Lower leg skin (tissue), 4 donors: ENCODE data around the gene SAMD8. TPM values are rescaled to one million over a fixed set of nuclear protein-coding genes. Genes with fewer than 3 reads are reported as not detected.
A peak's percentile ranks its signal among the peaks of the same experiment; 100 is the strongest.
"Not testable (repeated sequence)": the region's sequence is repeated elsewhere in the genome, so short reads cannot be mapped to it uniquely, and the experiment has no call there.

ENCODE experiments used
- DNase-seq, 2 donors: peaks; one replicate each; pipeline ENCODE4 v3.0.0-alpha.2; 2019; ENCODE audit warnings: low spot score in 2 of 2
- H3K4me3 ChIP-seq: fragments of 200-600 bp; sonication (generic); 2 replicates; pipeline ENCODE4 v1.5.1; 2017; ENCODE audit warnings: mild to moderate bottlenecking, low read depth; ENCODE audit not compliant: poor library complexity, severe bottlenecking
- POLR2A ChIP-seq, 2 donors: fragments of 450-650 bp; IDR thresholded peaks; one replicate each; pipeline ENCODE4 v1.6.1; 2016 to 2017; ENCODE audit warnings: antibody characterized with exemption in 2 of 2, mild to moderate bottlenecking in 1 of 2, moderate library complexity in 1 of 2
- WGBS, 2 donors: methylation state at CpG; one replicate each; pipeline ENCODE4 v1.1.5; 2018; 5-methylcytosine and 5-hydroxymethylcytosine counted together
- intact Hi-C: fragments of 100-400 bp; cut with DNase I; formaldehyde crosslinking; loops from one replicate; pipeline ENCODE4 v1.15.0; 2023; ENCODE audit warnings: low total_unique reads
- total RNA-seq, 4 donors: library from RNA; depleted of rRNA; stranded (reverse); fragments of >200 nt; gene quantifications; one replicate each; pipeline ENCODE4 v1.1.0, GENCODE V29; 2016
- TF ChIP-seq, protein P1 (sequence below), 3 donors: fragments of 450-650 bp; IDR thresholded peaks; one replicate each; pipeline ENCODE4 v1.5.1; 2016; ENCODE audit warnings: antibody characterized with exemption in 3 of 3, mild to moderate bottlenecking in 3 of 3, moderate library complexity in 2 of 3

SAMD8 gene
- total RNA-seq, 4 donors from 2014 or later: 17.4 to 26.4 (median 23.2) TPM

DNA sequence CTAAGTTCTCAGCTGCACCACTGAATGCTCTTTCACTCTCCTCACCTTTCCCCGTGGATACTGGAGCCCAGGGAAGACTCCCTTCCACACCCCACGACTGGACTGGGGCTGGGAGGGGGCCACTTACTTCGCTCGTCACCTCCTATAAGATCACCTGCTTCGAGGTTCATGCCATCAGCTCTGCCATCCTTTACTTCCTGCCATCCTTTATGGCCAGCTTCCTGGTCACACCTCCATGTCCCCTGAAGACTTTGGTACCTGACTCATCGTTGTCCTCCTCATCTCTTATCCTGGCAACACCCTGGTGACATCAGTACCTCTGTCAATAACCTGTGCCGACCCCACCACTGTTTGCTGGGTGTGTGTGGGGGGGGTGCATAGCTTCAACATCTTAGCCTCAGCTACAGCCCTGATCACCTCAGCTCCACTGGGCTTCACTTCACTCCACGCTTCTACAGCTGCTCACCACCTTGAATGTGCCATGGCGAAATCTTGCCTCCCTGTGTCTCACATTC, 90.4 kb downstream of the SAMD8 start:
- H3K4me3 ChIP-seq: no peak overlapping the region
- intact Hi-C loops: no loop called here
- peak in 1 of 2 donors; percentile 39 for DNase-seq
- 72 to 77% methylated on average over 9 of the region's 9 CpGs for WGBS, 2 donors
- TF ChIP-seq, protein P1, sequence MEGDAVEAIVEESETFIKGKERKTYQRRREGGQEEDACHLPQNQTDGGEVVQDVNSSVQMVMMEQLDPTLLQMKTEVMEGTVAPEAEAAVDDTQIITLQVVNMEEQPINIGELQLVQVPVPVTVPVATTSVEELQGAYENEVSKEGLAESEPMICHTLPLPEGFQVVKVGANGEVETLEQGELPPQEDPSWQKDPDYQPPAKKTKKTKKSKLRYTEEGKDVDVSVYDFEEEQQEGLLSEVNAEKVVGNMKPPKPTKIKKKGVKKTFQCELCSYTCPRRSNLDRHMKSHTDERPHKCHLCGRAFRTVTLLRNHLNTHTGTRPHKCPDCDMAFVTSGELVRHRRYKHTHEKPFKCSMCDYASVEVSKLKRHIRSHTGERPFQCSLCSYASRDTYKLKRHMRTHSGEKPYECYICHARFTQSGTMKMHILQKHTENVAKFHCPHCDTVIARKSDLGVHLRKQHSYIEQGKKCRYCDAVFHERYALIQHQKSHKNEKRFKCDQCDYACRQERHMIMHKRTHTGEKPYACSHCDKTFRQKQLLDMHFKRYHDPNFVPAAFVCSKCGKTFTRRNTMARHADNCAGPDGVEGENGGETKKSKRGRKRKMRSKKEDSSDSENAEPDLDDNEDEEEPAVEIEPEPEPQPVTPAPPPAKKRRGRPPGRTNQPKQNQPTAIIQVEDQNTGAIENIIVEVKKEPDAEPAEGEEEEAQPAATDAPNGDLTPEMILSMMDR (IDR thresholded peaks at IDR 0.05): no peak
- no peak for TF ChIP-seq POLR2A (IDR thresholded peaks at IDR 0.05)

DNA sequence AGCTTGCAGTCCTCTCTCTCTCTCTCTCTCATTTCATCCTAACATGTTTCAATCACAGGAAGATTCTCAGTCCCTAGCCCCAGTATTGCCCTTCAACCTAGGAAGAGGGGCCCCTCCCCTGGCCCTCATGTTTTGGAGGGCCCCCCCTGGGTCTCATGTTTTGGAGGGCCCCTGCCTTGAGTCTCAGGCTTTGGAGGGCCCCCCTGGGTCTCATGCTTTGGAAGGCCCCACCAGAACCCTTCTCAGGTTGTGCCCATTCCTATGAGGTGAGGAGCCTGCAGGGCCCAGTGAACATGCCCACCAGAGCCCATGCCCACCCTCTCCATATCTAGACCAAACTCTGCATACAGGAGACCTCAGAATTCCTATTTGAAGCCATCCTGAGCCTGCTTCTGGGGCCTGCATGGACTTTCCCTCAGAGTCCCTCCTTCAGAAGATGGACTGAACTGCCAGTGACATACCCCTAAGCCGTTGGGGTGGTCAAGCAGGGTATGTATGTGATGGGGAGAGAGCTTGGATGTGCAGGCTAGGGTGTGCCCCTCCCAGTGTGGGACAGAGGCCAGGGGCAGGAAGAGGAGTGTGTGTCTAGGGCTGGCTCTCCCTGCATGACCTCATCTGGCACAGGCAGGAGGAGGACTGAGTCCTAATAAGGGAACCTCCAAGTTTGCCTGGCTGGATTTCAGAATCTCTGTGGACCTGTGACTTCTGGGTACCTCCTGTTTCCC, 91.0 kb downstream of the SAMD8 start:
- H3K4me3 ChIP-seq: no peak overlapping the region
- intact Hi-C loops: no loop called here
- TF ChIP-seq, protein P1 (IDR thresholded peaks at IDR 0.05): no peak
- no peak for TF ChIP-seq POLR2A (IDR thresholded peaks at IDR 0.05)
- 13 to 15% methylated on average over 1 of the region's 1 CpG for WGBS, 2 donors
- peak; percentile 71 to 87 for DNase-seq

DNA sequence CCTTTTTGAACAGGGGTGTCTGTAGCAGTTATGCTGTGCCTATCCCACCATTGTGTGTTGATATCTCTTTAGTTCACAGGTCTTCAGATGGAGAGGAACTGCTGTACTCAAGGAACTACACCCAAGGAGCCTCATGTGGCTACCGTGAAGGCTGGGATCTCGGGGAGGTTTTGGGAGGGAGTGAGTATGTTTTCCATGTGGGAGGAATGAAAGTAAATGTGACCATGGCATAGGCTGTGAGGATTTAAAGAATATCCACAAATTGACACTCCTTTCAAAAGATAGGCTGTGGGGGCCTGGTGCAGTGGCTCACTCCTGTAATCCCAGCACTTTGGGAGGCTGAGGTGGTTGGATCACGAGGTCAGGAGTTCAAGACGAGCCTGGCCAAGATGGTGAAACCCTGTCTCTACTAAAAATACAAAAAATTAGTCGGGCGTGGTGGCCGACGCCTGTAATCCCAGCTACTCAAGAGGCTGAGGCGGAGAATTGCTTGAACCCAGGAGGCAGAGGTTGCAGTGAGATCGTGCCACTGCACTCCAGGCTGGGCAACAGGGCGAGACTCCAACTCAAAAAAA, 91.7 kb downstream of the SAMD8 start:
- WGBS, 2 donors: 43 to 48% methylated on average over 11 of the region's 11 CpGs
- DNase-seq: peak in 1 of 2 donors; percentile 59
- H3K4me3 ChIP-seq, intact Hi-C loops: not testable (repeated sequence)

DNA sequence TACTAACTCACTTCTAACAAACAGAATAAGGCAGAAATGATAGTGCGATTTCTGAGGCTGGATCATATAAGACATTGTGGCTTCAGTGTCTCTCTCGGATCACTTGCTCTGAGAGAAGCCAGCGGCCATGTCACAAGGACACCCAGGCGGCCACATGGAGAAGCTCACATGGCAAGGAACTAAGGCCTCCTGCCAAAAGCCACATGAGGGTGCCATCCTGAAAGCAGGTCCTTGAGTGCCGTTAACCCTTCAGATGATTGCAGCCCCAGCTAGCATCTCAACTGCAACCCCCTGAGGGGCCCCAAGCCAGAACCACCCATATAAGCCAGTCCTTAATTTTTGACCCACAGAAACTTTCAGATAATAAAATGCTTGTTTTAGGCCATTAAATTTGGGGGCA, 92.3 kb downstream of the SAMD8 start:
- H3K4me3 ChIP-seq: no peak overlapping the region
- DNase-seq: peak in 1 of 2 donors; percentile 76
- intact Hi-C loops: no loop called here
- TF ChIP-seq POLR2A (IDR thresholded peaks at IDR 0.05): no peak
- TF ChIP-seq, protein P1 (IDR thresholded peaks at IDR 0.05): no peak
- WGBS, 2 donors: 82 to 92% methylated on average over 5 of the region's 5 CpGs

DNA sequence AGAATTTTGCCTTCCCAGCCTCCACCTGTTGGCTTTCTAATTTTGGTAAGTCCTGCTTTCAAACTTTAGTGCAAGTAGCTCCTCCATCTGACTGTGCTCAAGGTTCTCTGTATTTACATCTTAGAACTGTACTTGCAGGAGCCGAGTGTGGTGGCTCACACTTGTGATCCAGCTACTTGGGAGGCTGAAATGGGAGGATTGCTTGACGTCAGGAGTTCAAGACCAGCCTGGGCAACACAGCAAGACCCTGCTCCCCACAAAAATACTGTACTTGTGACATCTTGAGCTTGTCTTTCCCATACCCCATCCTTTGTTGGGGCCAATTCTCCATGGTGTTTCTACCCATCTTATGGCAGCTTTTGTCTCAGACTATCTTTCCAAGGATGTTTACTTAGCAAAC, 94.5 kb downstream of the SAMD8 start:
- TF ChIP-seq POLR2A (IDR thresholded peaks at IDR 0.05): no peak
- TF ChIP-seq, protein P1 (IDR thresholded peaks at IDR 0.05): no peak
- peak in 1 of 2 donors; percentile 66 for DNase-seq
- 89% methylated on average over 2 of the region's 2 CpGs for WGBS, 2 donors
- intact Hi-C loops: no loop called here
- no peak overlapping the region for H3K4me3 ChIP-seq

DNA sequence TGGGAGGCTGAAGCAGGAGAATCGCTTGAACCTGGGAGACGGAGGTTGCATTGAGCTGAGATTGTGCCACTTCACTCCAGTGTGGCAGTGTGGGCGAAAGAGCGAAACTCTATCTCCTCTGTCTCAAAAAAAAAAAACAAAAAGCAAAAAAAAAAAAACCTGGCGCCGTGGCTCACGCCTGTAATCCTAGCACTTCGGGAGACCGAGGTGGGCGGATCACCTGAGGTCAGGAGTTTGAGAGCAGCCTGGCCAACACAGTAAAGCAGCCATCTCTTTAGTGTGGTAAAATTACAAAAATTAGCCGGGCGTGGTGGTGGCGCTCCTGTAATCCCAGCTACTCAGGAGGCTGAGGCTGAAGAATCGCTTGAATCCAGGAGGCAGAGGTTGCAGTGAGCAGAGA, 95.2 kb downstream of the SAMD8 start:
- WGBS, 2 donors: 82% methylated on average over 14 of the region's 14 CpGs
- peak in 1 of 2 donors; percentile 50 for DNase-seq
- intact Hi-C loops, H3K4me3 ChIP-seq: not testable (repeated sequence)
